Skeletal muscle tissue (tissue), 4 donors: ENCODE data around the gene PTPRN2. TPM values are rescaled to one million over a fixed set of nuclear protein-coding genes. Genes with fewer than 3 reads are reported as not detected.

ENCODE experiments used
- H3K27ac ChIP-seq: one replicate; pipeline ENCODE4 v1.7.0; 2013; ENCODE audit warnings: mild to moderate bottlenecking, low read depth, low read length, inconsistent platforms
- H3K27me3 ChIP-seq, 3 donors: one replicate each; pipeline ENCODE4 v1.7.0; 2013; ENCODE audit warnings: low read length in 3 of 3; ENCODE audit not compliant: control insufficient read depth in 3 of 3, insufficient read depth in 3 of 3
- H3K36me3 ChIP-seq, 3 donors: one replicate each; pipeline ENCODE4 v1.7.0; 2013; ENCODE audit warnings: low read length in 3 of 3; ENCODE audit not compliant: control insufficient read depth in 3 of 3, insufficient read depth in 3 of 3
- H3K4me1 ChIP-seq, 3 donors: one replicate each; pipeline ENCODE4 v1.7.0; 2013; ENCODE audit warnings: low read length in 3 of 3, mild to moderate bottlenecking in 3 of 3; ENCODE audit not compliant: control insufficient read depth in 3 of 3, insufficient read depth in 3 of 3
- H3K4me3 ChIP-seq, 3 donors: one replicate each; pipeline ENCODE4 v1.7.0; 2013; ENCODE audit warnings: low read length in 3 of 3
- H3K9ac ChIP-seq, 3 donors: one replicate each; pipeline ENCODE4 v1.7.0; 2013; ENCODE audit warnings: low read length in 3 of 3, mild to moderate bottlenecking in 3 of 3, moderate library complexity in 2 of 3, low read depth in 1 of 3
- H3K9me3 ChIP-seq, 3 donors: one replicate each; pipeline ENCODE4 v1.7.0; 2013; ENCODE audit warnings: low read length in 3 of 3; ENCODE audit not compliant: control insufficient read depth in 3 of 3
- total RNA-seq: library from RNA; depleted of rRNA; stranded (reverse); fragments of >200 nt; gene quantifications from one replicate; pipeline ENCODE4 v1.2.3, GENCODE V29; 2014
- donor health status: Osteomylitis.

The PTPRN2 gene
- total RNA-seq, 1 donor from 2014 or later: 1.6 TPM

- no peak overlapping the region for H3K9ac ChIP-seq
- H3K4me1 ChIP-seq: no peaks in the 10 kb centered on the region
- H3K4me3 ChIP-seq: no peak overlapping the region
- peaks cover 4 to 30% (median 13%) of the 10 kb centered on the region in 3 donors for H3K27me3 ChIP-seq
- peaks cover 0 to 3% (median 0%) of the 10 kb centered on the region in 3 donors for H3K9me3 ChIP-seq
- H3K27ac ChIP-seq: no peak overlapping the region
- no peaks in the 10 kb centered on the region for H3K36me3 ChIP-seq
Measured at GRCh38 chr7:157514746-157515145, 1072.9 kb downstream of the PTPRN2 start.

GRCh38 chr7:157514306-157514705 lies 1073.3 kb downstream of the PTPRN2 start:
- H3K4me1 ChIP-seq: no peaks in the 10 kb centered on the region
- H3K9me3 ChIP-seq: peaks cover 0 to 3% (median 0%) of the 10 kb centered on the region in 3 donors
- H3K36me3 ChIP-seq: no peaks in the 10 kb centered on the region
- no peak overlapping the region for H3K27ac ChIP-seq
- peaks cover 4 to 25% (median 13%) of the 10 kb centered on the region in 3 donors for H3K27me3 ChIP-seq
- H3K9ac ChIP-seq: no peak overlapping the region
- H3K4me3 ChIP-seq: no peak overlapping the region

- no peak overlapping the region for H3K27ac ChIP-seq
- H3K9me3 ChIP-seq: peaks cover 0 to 3% (median 0%) of the 10 kb centered on the region in 3 donors
- peaks cover 4 to 25% (median 13%) of the 10 kb centered on the region in 3 donors for H3K27me3 ChIP-seq
- H3K9ac ChIP-seq: no peak overlapping the region
- no peak overlapping the region for H3K4me3 ChIP-seq
- no peaks in the 10 kb centered on the region for H3K4me1 ChIP-seq
- H3K36me3 ChIP-seq: no peaks in the 10 kb centered on the region
Measured at GRCh38 chr7:157513682-157514081, 1073.9 kb downstream of the PTPRN2 start.

- H3K27ac ChIP-seq: no peak overlapping the region
- H3K4me1 ChIP-seq: no peaks in the 10 kb centered on the region
- H3K27me3 ChIP-seq: peaks cover 7 to 26% (median 18%) of the 10 kb centered on the region in 3 donors
- H3K4me3 ChIP-seq: no peak overlapping the region
- H3K9ac ChIP-seq: no peak overlapping the region
- H3K9me3 ChIP-seq: peaks cover 0 to 3% (median 2%) of the 10 kb centered on the region in 3 donors
- no peaks in the 10 kb centered on the region for H3K36me3 ChIP-seq
Measured at GRCh38 chr7:157513162-157513621, 1074.4 kb downstream of the PTPRN2 start.

- H3K9ac ChIP-seq: no peak overlapping the region
- H3K9me3 ChIP-seq: peaks cover 3 to 4% (median 4%) of the 10 kb centered on the region in 3 donors
- no peaks in the 10 kb centered on the region for H3K36me3 ChIP-seq
- H3K27ac ChIP-seq: no peak overlapping the region
- no peak overlapping the region for H3K4me3 ChIP-seq
- H3K27me3 ChIP-seq: peaks cover 2 to 17% (median 6%) of the 10 kb centered on the region in 3 donors
- H3K4me1 ChIP-seq: no peaks in the 10 kb centered on the region
Measured at GRCh38 chr7:157509226-157509625, 1078.4 kb downstream of the PTPRN2 start.

GRCh38 chr7:157508477-157508881 lies 1079.1 kb downstream of the PTPRN2 start:
- Histone ChIP-seq H3K4me1 (no peaks in the 10 kb centered on the region), H3K27ac (no peak overlapping the region), H3K36me3 (no peaks in the 10 kb centered on the region), H3K27me3 (peaks cover 2 to 16% (median 6%) of the 10 kb centered on the region in 3 donors), H3K4me3 (no peak overlapping the region), H3K9me3 (peaks cover 3 to 4% (median 4%) of the 10 kb centered on the region in 3 donors), H3K9ac (no peak overlapping the region)

- Histone ChIP-seq H3K9me3 (peaks cover 0 to 4% (median 4%) of the 10 kb centered on the region in 3 donors), H3K4me1 (no peaks in the 10 kb centered on the region), H3K36me3 (no peaks in the 10 kb centered on the region), H3K27ac (no peak overlapping the region), H3K9ac (no peak overlapping the region), H3K4me3 (no peak overlapping the region), H3K27me3 (peaks cover 2 to 11% (median 6%) of the 10 kb centered on the region in 3 donors)
Measured at GRCh38 chr7:157507987-157508386, 1079.6 kb downstream of the PTPRN2 start.

- H3K9ac ChIP-seq: no peak overlapping the region
- H3K36me3 ChIP-seq: no peaks in the 10 kb centered on the region
- H3K27me3 ChIP-seq: peaks cover 2 to 11% (median 6%) of the 10 kb centered on the region in 3 donors
- H3K4me3 ChIP-seq: no peak overlapping the region
- H3K4me1 ChIP-seq: peaks cover 0 to 2% (median 0%) of the 10 kb centered on the region in 3 donors
- peaks cover 0 to 7% (median 4%) of the 10 kb centered on the region in 3 donors for H3K9me3 ChIP-seq
- no peak overlapping the region for H3K27ac ChIP-seq
Measured at GRCh38 chr7:157506268-157506667, 1081.4 kb downstream of the PTPRN2 start.

- Histone ChIP-seq H3K27ac (no peak overlapping the region), H3K4me3 (no peak overlapping the region), H3K27me3 (peaks cover 2 to 11% (median 6%) of the 10 kb centered on the region in 3 donors), H3K9me3 (peaks cover 0 to 7% (median 4%) of the 10 kb centered on the region in 3 donors), H3K36me3 (no peaks in the 10 kb centered on the region), H3K9ac (no peak overlapping the region), H3K4me1 (peaks cover 0 to 2% (median 0%) of the 10 kb centered on the region in 3 donors)
Measured at GRCh38 chr7:157505646-157506045, 1082.0 kb downstream of the PTPRN2 start.

GRCh38 chr7:157503229-157503628 lies 1084.4 kb downstream of the PTPRN2 start:
- Histone ChIP-seq H3K4me3 (no peak overlapping the region), H3K36me3 (no peaks in the 10 kb centered on the region), H3K9ac (no peak overlapping the region), H3K4me1 (peaks cover 0 to 2% (median 0%) of the 10 kb centered on the region in 3 donors), H3K27me3 (peaks cover under 1 to 13% (median under 1%) of the 10 kb centered on the region in 3 donors), H3K9me3 (peaks cover 0 to 4% (median 4%) of the 10 kb centered on the region in 3 donors), H3K27ac (no peak overlapping the region)
